ENCODE results near the gene TECTB.

TECTB gene

GRCh38 chr10:112283100-112283499 is at the start of gene TECTB:
TECTB (plus strand) TSS chr10:112283400; CDS start chr10:112283735, 335 bp downstream.
- H3K4me3 ChIP-seq (ENCODE audit: control insufficient read depth, low read depth, low read length) = no peak within 1 kb of the TSS
- no peak for TF ChIP-seq CTCF (IDR thresholded peaks at IDR 0.05; ENCODE audit: control insufficient read depth, insufficient read depth, low read depth, low read length, missing control alignments)
- no peak for DNase-seq (ENCODE audit: low read depth)

GRCh38 chr10:112235141-112235540 is 48.1 kb upstream of the TECTB start:
- DNase-seq (ENCODE audit: low read depth) = no peak
- TF ChIP-seq CTCF (IDR thresholded peaks at IDR 0.05; ENCODE audit: control insufficient read depth, insufficient read depth, low read depth, low read length, missing control alignments) = no peak
- H3K4me3 ChIP-seq (ENCODE audit: control insufficient read depth, low read depth, low read length) = no peak overlapping the region

GRCh38 chr10:112235920-112236319 is 47.3 kb upstream of the TECTB start:
- no peak for DNase-seq (ENCODE audit: low read depth)
- H3K4me3 ChIP-seq (ENCODE audit: control insufficient read depth, low read depth, low read length) = no peak overlapping the region
- no peak for TF ChIP-seq CTCF (IDR thresholded peaks at IDR 0.05; ENCODE audit: control insufficient read depth, insufficient read depth, low read depth, low read length, missing control alignments)

GRCh38 chr10:112236486-112236885 is 46.7 kb upstream of the TECTB start:
- no peak for DNase-seq (ENCODE audit: low read depth)
- no peak for TF ChIP-seq CTCF (IDR thresholded peaks at IDR 0.05; ENCODE audit: control insufficient read depth, insufficient read depth, low read depth, low read length, missing control alignments)
- no peak overlapping the region for H3K4me3 ChIP-seq (ENCODE audit: control insufficient read depth, low read depth, low read length)

GRCh38 chr10:112239347-112239746 is 43.9 kb upstream of the TECTB start:
- H3K4me3 ChIP-seq (ENCODE audit: control insufficient read depth, low read depth, low read length) = no peak overlapping the region
- no peak for TF ChIP-seq CTCF (IDR thresholded peaks at IDR 0.05; ENCODE audit: control insufficient read depth, insufficient read depth, low read depth, low read length, missing control alignments)
- DNase-seq (ENCODE audit: low read depth) = no peak

GRCh38 chr10:112240441-112240840 is 42.8 kb upstream of the TECTB start:
- DNase-seq (ENCODE audit: low read depth) = no peak
- no peak overlapping the region for H3K4me3 ChIP-seq (ENCODE audit: control insufficient read depth, low read depth, low read length)
- TF ChIP-seq CTCF (IDR thresholded peaks at IDR 0.05; ENCODE audit: control insufficient read depth, insufficient read depth, low read depth, low read length, missing control alignments) = no peak

All from AG09309 (cell line).